Large intestine (tissue), 12 donors: ENCODE results near the gene SCN4A. TPM values are rescaled to one million over a fixed set of nuclear protein-coding genes. Genes with fewer than 3 reads are reported as not detected.
"Not testable (repeated sequence)": the region's sequence is repeated elsewhere in the genome, so short reads cannot be mapped to it uniquely, and the experiment has no call there.

ENCODE experiments used
- DNase-seq, 2 donors: peaks; one replicate each; pipeline versions ENCODE4 v3.0.0 to v3.0.0-alpha.2; 2013
- H3K27ac ChIP-seq: one replicate; pipeline ENCODE4 v1.5.1; 2013; ENCODE audit warnings: low read length
- H3K27me3 ChIP-seq: 2 replicates; pipeline ENCODE4 v1.6.1; 2013; ENCODE audit warnings: low read length; ENCODE audit not compliant: control insufficient read depth, insufficient read depth
- H3K36me3 ChIP-seq: 2 replicates; pipeline ENCODE4 v1.6.1; 2013; ENCODE audit warnings: low read length; ENCODE audit not compliant: control insufficient read depth, insufficient read depth
- H3K4me1 ChIP-seq: one replicate; pipeline ENCODE4 v1.6.1; 2013; ENCODE audit warnings: low read length; ENCODE audit not compliant: control insufficient read depth, insufficient read depth
- H3K4me3 ChIP-seq: one replicate; pipeline ENCODE4 v1.5.1; 2013; ENCODE audit warnings: low read length
- H3K9me3 ChIP-seq: one replicate; pipeline ENCODE4 v1.6.1; 2013; ENCODE audit warnings: mild to moderate bottlenecking, low read depth, low read length, moderate library complexity; ENCODE audit not compliant: control insufficient read depth
- WGBS: methylation state at CpG from one replicate; pipeline ENCODE4 v1.1.5; 2013; ENCODE audit warnings: low lambda C conversion rate; ENCODE audit not compliant: insufficient coverage; 5-methylcytosine and 5-hydroxymethylcytosine counted together
- long read RNA-seq, 11 donors: transcript quantifications; one replicate each; lab custom pipeline, GENCODE V29; 2026
- polyA plus RNA-seq: library from polyadenylated mRNA; unstranded; fragments of 120-200 nt; gene quantifications from one replicate; pipeline ENCODE4 v1.2.1, GENCODE V29; 2013

SCN4A gene
- polyA plus RNA-seq, result 0.22 TPM
- long read RNA-seq, donor 1, result 0 reads
- long read RNA-seq, donor 2, result 0 reads
- long read RNA-seq, donor 3, result 0 reads
- long read RNA-seq, donor 4, result 0 reads
- long read RNA-seq, donor 5, result 0 reads
- long read RNA-seq, donor 6, result 0 reads
- long read RNA-seq, donor 7, result 0 reads
- long read RNA-seq, donor 8, result 0 reads
- long read RNA-seq, donor 9, result 0 reads
- long read RNA-seq, donor 10, result 0 reads
- long read RNA-seq, donor 11, result 0 reads

- no peak for DNase-seq
- no peaks in the 10 kb centered on the region for H3K4me1 ChIP-seq
- no peak within 1 kb of the TSS for H3K4me3 ChIP-seq
- WGBS, result no CpG with 5 or more reads among the region's 14 CpGs
- H3K27ac ChIP-seq, result no peak within 1 kb of the TSS
- H3K27me3 ChIP-seq, result no peaks in the 10 kb centered on the region
- H3K9me3 ChIP-seq, result no peaks in the 10 kb centered on the region
- H3K36me3 ChIP-seq, result no peaks in the 10 kb centered on the region
These were observed at the start of gene SCN4A for GRCh38 chr17:63972796-63973195. TSS of gene SCN4A (minus strand) at chr17:63972918. CDS start at chr17:63972841, 77 bp downstream.

- Histone ChIP-seq H3K36me3 (no peaks in the 10 kb centered on the region), H3K27ac (peak within 1 kb of the TSS; percentile 41), H3K4me3 (peak within 1 kb of the TSS; percentile 32), H3K27me3 (no peaks in the 10 kb centered on the region), H3K9me3 (no peaks in the 10 kb centered on the region), H3K4me1 (peaks cover 12% of the 10 kb centered on the region)
- DNase-seq, result peak in 1 of 2 donors; percentile 63
- WGBS, result 56% methylated on average over 1 of the region's 23 CpGs
These were observed 47.5 kb upstream of the SCN4A start, which contains the start of gene ICAM2 for GRCh38 chr17:64020056-64020766. TSS of gene ICAM2 (minus strand) at chr17:64020633. CDS start at chr17:64006691, 13,942 bp downstream.

- H3K4me1 ChIP-seq, H3K27me3 ChIP-seq, H3K9me3 ChIP-seq, H3K36me3 ChIP-seq, H3K4me3 ChIP-seq, DNase-seq, H3K27ac ChIP-seq: not testable (repeated sequence)
- no CpG with 5 or more reads among the region's 9 CpGs for WGBS
These were observed 46.8 kb upstream of the SCN4A start for GRCh38 chr17:64019551-64019961.

- no peaks in the 10 kb centered on the region for H3K4me1 ChIP-seq
- H3K27me3 ChIP-seq, result no peaks in the 10 kb centered on the region
- H3K4me3 ChIP-seq, result no peak overlapping the region
- 71% methylated on average over 1 of the region's 2 CpGs for WGBS
- no peaks in the 10 kb centered on the region for H3K36me3 ChIP-seq
- DNase-seq, result no peak
- no peak overlapping the region for H3K27ac ChIP-seq
- H3K9me3 ChIP-seq, result no peaks in the 10 kb centered on the region
These were observed 44.8 kb upstream of the SCN4A start for GRCh38 chr17:64017381-64017980.

GRCh38 chr17:64016974-64017373 lies 44.3 kb upstream of the SCN4A start:
- H3K4me3 ChIP-seq, result no peak overlapping the region
- H3K27ac ChIP-seq, result no peak overlapping the region

GRCh38 chr17:64016231-64016784 lies 43.6 kb upstream of the SCN4A start:
- H3K27ac ChIP-seq, result no peak overlapping the region
- WGBS, result no CpG with 5 or more reads among the region's 5 CpGs

More at GRCh38 chr17:64016974-64017373, 44.3 kb upstream of the SCN4A start:
- H3K4me1 ChIP-seq, result no peaks in the 10 kb centered on the region
- no peaks in the 10 kb centered on the region for H3K36me3 ChIP-seq
- 83% methylated on average over 2 of the region's 3 CpGs for WGBS
- no peaks in the 10 kb centered on the region for H3K9me3 ChIP-seq
- no peak for DNase-seq
- H3K27me3 ChIP-seq, result no peaks in the 10 kb centered on the region

GRCh38 chr17:64015447-64015846 lies 42.7 kb upstream of the SCN4A start:
- H3K9me3 ChIP-seq, result no peaks in the 10 kb centered on the region
- 100% methylated on average over 3 of the region's 6 CpGs for WGBS
- no peaks in the 10 kb centered on the region for H3K36me3 ChIP-seq
- DNase-seq, result no peak
- H3K4me1 ChIP-seq, result no peaks in the 10 kb centered on the region
- no peak overlapping the region for H3K27ac ChIP-seq
- H3K27me3 ChIP-seq, result no peaks in the 10 kb centered on the region
- no peak overlapping the region for H3K4me3 ChIP-seq

More at GRCh38 chr17:64016231-64016784, 43.6 kb upstream of the SCN4A start:
- Histone ChIP-seq H3K36me3 (no peaks in the 10 kb centered on the region), H3K4me3 (no peak overlapping the region), H3K4me1 (no peaks in the 10 kb centered on the region), H3K9me3 (no peaks in the 10 kb centered on the region), H3K27me3 (no peaks in the 10 kb centered on the region)
- DNase-seq, result no peak

- peaks cover 48% of the 10 kb centered on the region for H3K4me1 ChIP-seq
- peak overlapping the region; percentile 61 for H3K27ac ChIP-seq
- peak in 1 of 2 donors; percentile 59 for DNase-seq
- H3K9me3 ChIP-seq, result no peaks in the 10 kb centered on the region
- no CpG with 5 or more reads among the region's 8 CpGs for WGBS
- H3K27me3 ChIP-seq, result no peaks in the 10 kb centered on the region
- H3K4me3 ChIP-seq, result no peak overlapping the region
- no peaks in the 10 kb centered on the region for H3K36me3 ChIP-seq
These were observed 37.1 kb upstream of the SCN4A start for GRCh38 chr17:64009571-64010402.

- Histone ChIP-seq H3K27ac (peak overlapping the region; percentile 80), H3K36me3 (no peaks in the 10 kb centered on the region)
- no CpG with 5 or more reads among the region's 4 CpGs for WGBS
These were observed 36.1 kb upstream of the SCN4A start for GRCh38 chr17:64008830-64009229.

GRCh38 chr17:64008346-64008745 lies 35.6 kb upstream of the SCN4A start:
- H3K27ac ChIP-seq, result peak overlapping the region; percentile 80
- H3K36me3 ChIP-seq, result no peaks in the 10 kb centered on the region
- no peak for DNase-seq
- peaks cover 48% of the 10 kb centered on the region for H3K4me1 ChIP-seq
- no CpG with 5 or more reads among the region's 5 CpGs for WGBS
- H3K9me3 ChIP-seq, result no peaks in the 10 kb centered on the region
- H3K4me3 ChIP-seq, result no peak overlapping the region
- H3K27me3 ChIP-seq, result no peaks in the 10 kb centered on the region

More at GRCh38 chr17:64008830-64009229, 36.1 kb upstream of the SCN4A start:
- DNase-seq, result no peak
- Histone ChIP-seq H3K27me3 (no peaks in the 10 kb centered on the region), H3K4me3 (no peak overlapping the region), H3K4me1 (peaks cover 48% of the 10 kb centered on the region), H3K9me3 (no peaks in the 10 kb centered on the region)
